Measurements from ENCODE around the gene AP2A1. TPM values are rescaled to one million over a fixed set of nuclear protein-coding genes. Genes with fewer than 3 reads are reported as not detected.

The AP2A1 gene
- polyA plus RNA-seq, 4 donors: 34.7 to 58.8 (median 53.6) TPM

- no peak overlapping the region for H3K27ac ChIP-seq (ENCODE audit: low read depth in 1 of 3, low read length in 2 of 3)
- 73 to 92% (median 82%) methylated on average over 31 to 32 of the region's 32 CpGs for WGBS, 3 donors
- H3K4me1 ChIP-seq (ENCODE audit: control insufficient read depth in 3 of 3, insufficient read depth in 2 of 3, low read depth in 1 of 3, low read length in 2 of 3): peaks cover 0 to 17% (median 0%) of the 10 kb centered on the region in 3 donors
- DNase-seq (no peak), FAIRE-seq (no peak)
- no peaks in the 10 kb centered on the region for H3K9me3 ChIP-seq (ENCODE audit: control insufficient read depth in 2 of 2, insufficient read depth in 1 of 2, low read depth in 1 of 2, low read length in 1 of 2)
- peak overlapping the region in 1 of 3 donors; percentile 50 for H3K4me3 ChIP-seq (ENCODE audit: low read depth in 1 of 3, low read length in 3 of 3)
- peaks cover 12 to 89% (median 16%) of the 10 kb centered on the region in 3 donors for H3K36me3 ChIP-seq (ENCODE audit: control insufficient read depth in 3 of 3, insufficient read depth in 2 of 3, low read depth in 1 of 3, low read length in 3 of 3)
- H3K27me3 ChIP-seq (ENCODE audit: control insufficient read depth in 3 of 3, insufficient read depth in 3 of 3, low read length in 3 of 3): no peaks in the 10 kb centered on the region
Observed at GRCh38 chr19:49801401-49801888, 34.6 kb downstream of the AP2A1 start.

GRCh38 chr19:49801966-49802661 is 35.3 kb downstream of the AP2A1 start:
- FAIRE-seq: no peak
- H3K27me3 ChIP-seq (ENCODE audit: control insufficient read depth in 3 of 3, insufficient read depth in 3 of 3, low read length in 3 of 3): no peaks in the 10 kb centered on the region
- peak in 1 of 2 donors; percentile 87 for DNase-seq
- 53 to 82% (median 78%) methylated on average over 25 to 38 of the region's 38 CpGs for WGBS, 3 donors
- peaks cover 0 to 20% (median 0%) of the 10 kb centered on the region in 3 donors for H3K4me1 ChIP-seq (ENCODE audit: control insufficient read depth in 3 of 3, insufficient read depth in 2 of 3, low read depth in 1 of 3, low read length in 2 of 3)
- H3K27ac ChIP-seq (ENCODE audit: low read depth in 1 of 3, low read length in 2 of 3): no peak overlapping the region
- H3K9me3 ChIP-seq (ENCODE audit: control insufficient read depth in 2 of 2, insufficient read depth in 1 of 2, low read depth in 1 of 2, low read length in 1 of 2): no peaks in the 10 kb centered on the region
- H3K36me3 ChIP-seq (ENCODE audit: control insufficient read depth in 3 of 3, insufficient read depth in 2 of 3, low read depth in 1 of 3, low read length in 3 of 3): peaks cover 12 to 89% (median 14%) of the 10 kb centered on the region in 3 donors
- H3K4me3 ChIP-seq (ENCODE audit: low read depth in 1 of 3, low read length in 3 of 3): peak overlapping the region in 1 of 3 donors; percentile 50

- H3K27ac ChIP-seq (ENCODE audit: low read depth in 1 of 3, low read length in 2 of 3): no peak overlapping the region
- FAIRE-seq (no peak), DNase-seq (no peak)
Observed at GRCh38 chr19:49802836-49803528, 36.2 kb downstream of the AP2A1 start.

GRCh38 chr19:49803529-49803856 is 36.7 kb downstream of the AP2A1 start:
- H3K27me3 ChIP-seq (ENCODE audit: control insufficient read depth in 3 of 3, insufficient read depth in 3 of 3, low read length in 3 of 3): no peaks in the 10 kb centered on the region
- FAIRE-seq (no peak), DNase-seq (no peak)
- no peak overlapping the region for H3K4me3 ChIP-seq (ENCODE audit: low read depth in 1 of 3, low read length in 3 of 3)
- peaks cover 0 to 22% (median 0%) of the 10 kb centered on the region in 3 donors for H3K4me1 ChIP-seq (ENCODE audit: control insufficient read depth in 3 of 3, insufficient read depth in 2 of 3, low read depth in 1 of 3, low read length in 2 of 3)
- H3K36me3 ChIP-seq (ENCODE audit: control insufficient read depth in 3 of 3, insufficient read depth in 2 of 3, low read depth in 1 of 3, low read length in 3 of 3): peaks cover 8 to 90% (median 12%) of the 10 kb centered on the region in 3 donors
- H3K9me3 ChIP-seq (ENCODE audit: control insufficient read depth in 2 of 2, insufficient read depth in 1 of 2, low read depth in 1 of 2, low read length in 1 of 2): no peaks in the 10 kb centered on the region
- WGBS, 3 donors: 92 to 94% (median 94%) methylated on average over 6 of the region's 6 CpGs
- no peak overlapping the region for H3K27ac ChIP-seq (ENCODE audit: low read depth in 1 of 3, low read length in 2 of 3)

More at GRCh38 chr19:49802836-49803528, 36.2 kb downstream of the AP2A1 start:
- H3K27me3 ChIP-seq (ENCODE audit: control insufficient read depth in 3 of 3, insufficient read depth in 3 of 3, low read length in 3 of 3): no peaks in the 10 kb centered on the region
- no peak overlapping the region for H3K4me3 ChIP-seq (ENCODE audit: low read depth in 1 of 3, low read length in 3 of 3)
- 87 to 94% (median 92%) methylated on average over 24 of the region's 24 CpGs for WGBS, 3 donors
- H3K36me3 ChIP-seq (ENCODE audit: control insufficient read depth in 3 of 3, insufficient read depth in 2 of 3, low read depth in 1 of 3, low read length in 3 of 3): peaks cover 12 to 92% (median 12%) of the 10 kb centered on the region in 3 donors
- no peaks in the 10 kb centered on the region for H3K9me3 ChIP-seq (ENCODE audit: control insufficient read depth in 2 of 2, insufficient read depth in 1 of 2, low read depth in 1 of 2, low read length in 1 of 2)
- H3K4me1 ChIP-seq (ENCODE audit: control insufficient read depth in 3 of 3, insufficient read depth in 2 of 3, low read depth in 1 of 3, low read length in 2 of 3): peaks cover 0 to 20% (median 0%) of the 10 kb centered on the region in 3 donors

- DNase-seq: no peak
- FAIRE-seq: no peak
- Histone ChIP-seq H3K27me3 (ENCODE audit: control insufficient read depth in 3 of 3, insufficient read depth in 3 of 3, low read length in 3 of 3) (no peaks in the 10 kb centered on the region), H3K4me1 (ENCODE audit: control insufficient read depth in 3 of 3, insufficient read depth in 2 of 3, low read depth in 1 of 3, low read length in 2 of 3) (peaks cover 0 to 33% (median 4%) of the 10 kb centered on the region in 3 donors), H3K27ac (ENCODE audit: low read depth in 1 of 3, low read length in 2 of 3) (peak overlapping the region in 1 of 3 donors; percentile 53), H3K9me3 (ENCODE audit: control insufficient read depth in 2 of 2, insufficient read depth in 1 of 2, low read depth in 1 of 2, low read length in 1 of 2) (no peaks in the 10 kb centered on the region), H3K36me3 (ENCODE audit: control insufficient read depth in 3 of 3, insufficient read depth in 2 of 3, low read depth in 1 of 3, low read length in 3 of 3) (peaks cover 3 to 67% (median 4%) of the 10 kb centered on the region in 3 donors), H3K4me3 (ENCODE audit: low read depth in 1 of 3, low read length in 3 of 3) (peak overlapping the region in 1 of 3 donors; percentile 25)
- 85 to 86% (median 86%) methylated on average over 20 of the region's 20 CpGs for WGBS, 3 donors
Observed at GRCh38 chr19:49805822-49806619, 39.2 kb downstream of the AP2A1 start.

- Histone ChIP-seq H3K4me1 (ENCODE audit: control insufficient read depth in 3 of 3, insufficient read depth in 2 of 3, low read depth in 1 of 3, low read length in 2 of 3) (peaks cover 0 to 33% (median 4%) of the 10 kb centered on the region in 3 donors), H3K4me3 (ENCODE audit: low read depth in 1 of 3, low read length in 3 of 3) (no peak overlapping the region), H3K27ac (ENCODE audit: low read depth in 1 of 3, low read length in 2 of 3) (peak overlapping the region in 1 of 3 donors; percentile 53), H3K9me3 (ENCODE audit: control insufficient read depth in 2 of 2, insufficient read depth in 1 of 2, low read depth in 1 of 2, low read length in 1 of 2) (no peaks in the 10 kb centered on the region), H3K27me3 (ENCODE audit: control insufficient read depth in 3 of 3, insufficient read depth in 3 of 3, low read length in 3 of 3) (no peaks in the 10 kb centered on the region), H3K36me3 (ENCODE audit: control insufficient read depth in 3 of 3, insufficient read depth in 2 of 3, low read depth in 1 of 3, low read length in 3 of 3) (peaks cover 3 to 64% (median 4%) of the 10 kb centered on the region in 3 donors)
- FAIRE-seq (no peak), DNase-seq (peak in 1 of 2 donors; percentile 58)
- 82 to 85% (median 84%) methylated on average over 8 of the region's 8 CpGs for WGBS, 3 donors
Observed at GRCh38 chr19:49806620-49806959, 39.8 kb downstream of the AP2A1 start.

- FAIRE-seq (no peak), DNase-seq (no peak)
- Histone ChIP-seq H3K27me3 (ENCODE audit: control insufficient read depth in 3 of 3, insufficient read depth in 3 of 3, low read length in 3 of 3) (no peaks in the 10 kb centered on the region), H3K4me3 (ENCODE audit: low read depth in 1 of 3, low read length in 3 of 3) (no peak overlapping the region), H3K27ac (ENCODE audit: low read depth in 1 of 3, low read length in 2 of 3) (peak overlapping the region in 1 of 3 donors; percentile 17), H3K36me3 (ENCODE audit: control insufficient read depth in 3 of 3, insufficient read depth in 2 of 3, low read depth in 1 of 3, low read length in 3 of 3) (peaks cover 2 to 58% (median 4%) of the 10 kb centered on the region in 3 donors), H3K4me1 (ENCODE audit: control insufficient read depth in 3 of 3, insufficient read depth in 2 of 3, low read depth in 1 of 3, low read length in 2 of 3) (peaks cover 0 to 33% (median 4%) of the 10 kb centered on the region in 3 donors), H3K9me3 (ENCODE audit: control insufficient read depth in 2 of 2, insufficient read depth in 1 of 2, low read depth in 1 of 2, low read length in 1 of 2) (no peaks in the 10 kb centered on the region)
- 83 to 87% (median 85%) methylated on average over 15 to 18 of the region's 18 CpGs for WGBS, 3 donors
Observed at GRCh38 chr19:49807058-49807903, 40.5 kb downstream of the AP2A1 start.

Data from small intestine (tissue), 7 donors.